Lower leg skin (tissue), 3 donors: ENCODE data around the gene LTB.

Experiments used
- POLR2A ChIP-seq, 2 donors: fragments of 450-650 bp; IDR thresholded peaks; one replicate each; pipeline ENCODE4 v1.6.1; 2016 to 2017; ENCODE audit warnings: antibody characterized with exemption in 2 of 2, mild to moderate bottlenecking in 1 of 2, moderate library complexity in 1 of 2
- TF ChIP-seq, protein P1 (sequence below), 3 donors: fragments of 450-650 bp; IDR thresholded peaks; one replicate each; pipeline ENCODE4 v1.5.1; 2016; ENCODE audit warnings: antibody characterized with exemption in 3 of 3, mild to moderate bottlenecking in 3 of 3, moderate library complexity in 2 of 3

- TF ChIP-seq, protein P1, sequence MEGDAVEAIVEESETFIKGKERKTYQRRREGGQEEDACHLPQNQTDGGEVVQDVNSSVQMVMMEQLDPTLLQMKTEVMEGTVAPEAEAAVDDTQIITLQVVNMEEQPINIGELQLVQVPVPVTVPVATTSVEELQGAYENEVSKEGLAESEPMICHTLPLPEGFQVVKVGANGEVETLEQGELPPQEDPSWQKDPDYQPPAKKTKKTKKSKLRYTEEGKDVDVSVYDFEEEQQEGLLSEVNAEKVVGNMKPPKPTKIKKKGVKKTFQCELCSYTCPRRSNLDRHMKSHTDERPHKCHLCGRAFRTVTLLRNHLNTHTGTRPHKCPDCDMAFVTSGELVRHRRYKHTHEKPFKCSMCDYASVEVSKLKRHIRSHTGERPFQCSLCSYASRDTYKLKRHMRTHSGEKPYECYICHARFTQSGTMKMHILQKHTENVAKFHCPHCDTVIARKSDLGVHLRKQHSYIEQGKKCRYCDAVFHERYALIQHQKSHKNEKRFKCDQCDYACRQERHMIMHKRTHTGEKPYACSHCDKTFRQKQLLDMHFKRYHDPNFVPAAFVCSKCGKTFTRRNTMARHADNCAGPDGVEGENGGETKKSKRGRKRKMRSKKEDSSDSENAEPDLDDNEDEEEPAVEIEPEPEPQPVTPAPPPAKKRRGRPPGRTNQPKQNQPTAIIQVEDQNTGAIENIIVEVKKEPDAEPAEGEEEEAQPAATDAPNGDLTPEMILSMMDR (IDR thresholded peaks at IDR 0.05): no peak
- no peak for TF ChIP-seq POLR2A (IDR thresholded peaks at IDR 0.05)
Observed at GRCh38 chr6:31530659-31531058, 51.6 kb downstream of the LTB start.
